Muscle layer of colon (tissue), 2 donors: ENCODE results near the gene TMEM170A.
"Not testable (repeated sequence)": the region's sequence is repeated elsewhere in the genome, so short reads cannot be mapped to it uniquely, and the experiment has no call there.

Experiments used
- H3K27ac ChIP-seq: one replicate; pipeline ENCODE4 v1.7.0; 2013; ENCODE audit warnings: low read depth, mild to moderate bottlenecking, low read length, moderate library complexity
- H3K27me3 ChIP-seq, 2 donors: one replicate each; pipeline ENCODE4 v1.7.0; 2013; ENCODE audit warnings: low read length in 2 of 2, mild to moderate bottlenecking in 2 of 2; ENCODE audit not compliant: insufficient read depth in 2 of 2, control insufficient read depth in 1 of 2
- H3K36me3 ChIP-seq: one replicate; pipeline ENCODE4 v1.7.0; 2013; ENCODE audit warnings: mild to moderate bottlenecking, low read length; ENCODE audit not compliant: insufficient read depth
- H3K4me1 ChIP-seq: one replicate; pipeline ENCODE4 v1.7.0; 2013; ENCODE audit warnings: mild to moderate bottlenecking, low read length; ENCODE audit not compliant: insufficient read depth
- H3K4me3 ChIP-seq, 2 donors: one replicate each; pipeline ENCODE4 v1.7.0; 2013; ENCODE audit warnings: low read length in 2 of 2, low read depth in 1 of 2, mild to moderate bottlenecking in 1 of 2, moderate library complexity in 1 of 2
- H3K9ac ChIP-seq: one replicate; pipeline ENCODE4 v1.7.0; 2013; ENCODE audit warnings: low read length
- H3K9me3 ChIP-seq: one replicate; pipeline ENCODE4 v1.7.0; 2013; ENCODE audit warnings: mild to moderate bottlenecking, low read length
- donor health status: abdominal sarcoma.
- donor health status: Adenocarcinoma of cecum.

Gene TMEM170A

GRCh38 chr16:75478480-75479345 lies 14.2 kb upstream of the TMEM170A start:
- H3K9ac ChIP-seq, result no peak overlapping the region
- no peaks in the 10 kb centered on the region for H3K4me1 ChIP-seq
- H3K9me3 ChIP-seq, result no peaks in the 10 kb centered on the region
- no peaks in the 10 kb centered on the region for H3K36me3 ChIP-seq
- no peaks in the 10 kb centered on the region for H3K27me3 ChIP-seq
- H3K4me3 ChIP-seq, result no peak overlapping the region
- no peak overlapping the region for H3K27ac ChIP-seq

GRCh38 chr16:75477680-75478473 lies 13.4 kb upstream of the TMEM170A start:
- no peak overlapping the region for H3K4me3 ChIP-seq
- H3K27me3 ChIP-seq, result no peaks in the 10 kb centered on the region
- H3K9me3 ChIP-seq, result no peaks in the 10 kb centered on the region
- no peak overlapping the region for H3K27ac ChIP-seq
- H3K9ac ChIP-seq, result no peak overlapping the region
- H3K4me1 ChIP-seq, result no peaks in the 10 kb centered on the region
- no peaks in the 10 kb centered on the region for H3K36me3 ChIP-seq

- no peak overlapping the region for H3K4me3 ChIP-seq
- no peaks in the 10 kb centered on the region for H3K36me3 ChIP-seq
- H3K27me3 ChIP-seq, result no peaks in the 10 kb centered on the region
- H3K27ac ChIP-seq, result no peak overlapping the region
- no peaks in the 10 kb centered on the region for H3K9me3 ChIP-seq
- H3K4me1 ChIP-seq, result no peaks in the 10 kb centered on the region
- no peak overlapping the region for H3K9ac ChIP-seq
Observed at GRCh38 chr16:75476817-75477216, 12.3 kb upstream of the TMEM170A start.

GRCh38 chr16:75475420-75475847 lies 10.9 kb upstream of the TMEM170A start:
- Histone ChIP-seq H3K4me1 (no peaks in the 10 kb centered on the region), H3K9me3 (no peaks in the 10 kb centered on the region), H3K36me3 (no peaks in the 10 kb centered on the region), H3K4me3 (no peak overlapping the region), H3K27ac (no peak overlapping the region), H3K27me3 (no peaks in the 10 kb centered on the region), H3K9ac (no peak overlapping the region)

- H3K27me3 ChIP-seq, result no peaks in the 10 kb centered on the region
Observed at GRCh38 chr16:75472908-75473877, 8.7 kb upstream of the TMEM170A start.

GRCh38 chr16:75471723-75472633 lies 7.5 kb upstream of the TMEM170A start:
- H3K4me1 ChIP-seq, result no peaks in the 10 kb centered on the region
- no peak overlapping the region for H3K9ac ChIP-seq
- no peak overlapping the region for H3K4me3 ChIP-seq
- H3K36me3 ChIP-seq, result no peaks in the 10 kb centered on the region
- H3K9me3 ChIP-seq, result no peaks in the 10 kb centered on the region
- H3K27ac ChIP-seq, result no peak overlapping the region
- no peaks in the 10 kb centered on the region for H3K27me3 ChIP-seq

More at GRCh38 chr16:75472908-75473877, 8.7 kb upstream of the TMEM170A start:
- no peaks in the 10 kb centered on the region for H3K4me1 ChIP-seq
- no peak overlapping the region for H3K4me3 ChIP-seq
- no peaks in the 10 kb centered on the region for H3K9me3 ChIP-seq
- no peak overlapping the region for H3K9ac ChIP-seq
- H3K27ac ChIP-seq, result no peak overlapping the region
- no peaks in the 10 kb centered on the region for H3K36me3 ChIP-seq

- no peak overlapping the region for H3K9ac ChIP-seq
- no peak overlapping the region for H3K27ac ChIP-seq
- no peaks in the 10 kb centered on the region for H3K9me3 ChIP-seq
- no peak overlapping the region for H3K4me3 ChIP-seq
- no peaks in the 10 kb centered on the region for H3K27me3 ChIP-seq
- peaks cover 1% of the 10 kb centered on the region for H3K4me1 ChIP-seq
- H3K36me3 ChIP-seq, result no peaks in the 10 kb centered on the region
Observed at GRCh38 chr16:75466760-75467159, 2.3 kb upstream of the TMEM170A start.

GRCh38 chr16:75463389-75464121 lies 934 bp downstream of the TMEM170A start:
- Histone ChIP-seq H3K27ac (peak overlapping the region; percentile 98), H3K4me3 (peak overlapping the region; percentile 63 to 94), H3K9ac (peak overlapping the region; percentile 44)
- not testable (repeated sequence) for H3K4me1 ChIP-seq, H3K9me3 ChIP-seq, H3K36me3 ChIP-seq, H3K27me3 ChIP-seq

GRCh38 chr16:75462806-75463205 lies 1.7 kb downstream of the TMEM170A start:
- H3K36me3 ChIP-seq, result no peaks in the 10 kb centered on the region
- peak overlapping the region in 1 of 2 donors; percentile 63 for H3K4me3 ChIP-seq
- H3K9ac ChIP-seq, result no peak overlapping the region
- H3K27ac ChIP-seq, result no peak overlapping the region
- no peaks in the 10 kb centered on the region for H3K27me3 ChIP-seq
- no peaks in the 10 kb centered on the region for H3K9me3 ChIP-seq
- H3K4me1 ChIP-seq, result peaks cover 5% of the 10 kb centered on the region

- H3K36me3 ChIP-seq, result no peaks in the 10 kb centered on the region
- H3K4me1 ChIP-seq, result peaks cover 5% of the 10 kb centered on the region
- no peaks in the 10 kb centered on the region for H3K9me3 ChIP-seq
Observed at GRCh38 chr16:75461575-75461974, 2.9 kb downstream of the TMEM170A start.

More at GRCh38 chr16:75461575-75461974, 2.9 kb downstream of the TMEM170A start:
- no peak overlapping the region for H3K27ac ChIP-seq
- H3K4me3 ChIP-seq, result no peak overlapping the region
- no peak overlapping the region for H3K9ac ChIP-seq
- H3K27me3 ChIP-seq, result no peaks in the 10 kb centered on the region
